ENCODE results near the gene STS. TPM values are rescaled to one million over a fixed set of nuclear protein-coding genes. Genes with fewer than 3 reads are reported as not detected.

The STS gene
- total and polyA plus RNA-seq, 2 of the 4 experiments (the other 2 are of a cell fraction) = 2.6 to 3.4 TPM

GRCh38 chrX:7116081-7116480 lies 31.4 kb upstream of the STS start:
- no peak overlapping the region for H2BK120ac ChIP-seq (ENCODE audit: low read depth, low read length)
- H3K9me3 ChIP-seq (ENCODE audit: control insufficient read depth, insufficient read depth, low read length) = no peaks in the 10 kb centered on the region
- intact Hi-C loops (cut with micrococcal nuclease) (no loop called here), in situ Hi-C loops (cut with MboI; ENCODE audit: low sequenced_read_pairs) (no loop called here), dilution Hi-C loops (cut with HindIII; ENCODE audit: low sequenced_read_pairs, unreplicated experiment) (no loop called here)
- H3K4me2 ChIP-seq (ENCODE audit: low read depth, low read length) = no peak overlapping the region
- H3K14ac ChIP-seq (replicated peaks; ENCODE audit: low read depth, low read length) = no peak overlapping the region
- no peak overlapping the region for H3K4me3 ChIP-seq (ENCODE audit: insufficient read depth, low read depth, low read length)
- POLR2A ChIA-PET (ENCODE audit: unreplicated experiment) = no interaction called here
- H3K27me3 ChIP-seq (ENCODE audit: control insufficient read depth, insufficient read depth, low read length) = no peaks in the 10 kb centered on the region
- H2AK5ac ChIP-seq (ENCODE audit: low read depth, low read length) = no peak overlapping the region
- BruUV-seq (replicated peaks) = no TSS peak
- no peak overlapping the region for H4K8ac ChIP-seq (ENCODE audit: low read depth in 2 of 2, low read length in 2 of 2)
- no peak for TF ChIP-seq MXI1 (IDR thresholded peaks at IDR 0.05; ENCODE audit: borderline replicate concordance, low read depth, low read length)
- TF ChIP-seq CEBPB (IDR thresholded peaks at IDR 0.05; ENCODE audit: low read depth, low read length) = no peak
- H4K91ac ChIP-seq (ENCODE audit: insufficient read depth, low read depth, low read length) = no peak overlapping the region
- ATAC-seq (ENCODE audit: low read depth) (no peak), DNase-seq (no peak)
- H3K56ac ChIP-seq (ENCODE audit: extremely low read depth, insufficient read depth, low read length) = no peak overlapping the region
- peaks cover 34 to 38% of the 10 kb centered on the region in 2 experiments for H3K79me1 ChIP-seq (ENCODE audit: low read depth in 1 of 2, low read length in 2 of 2)
- no peak overlapping the region for H4K5ac ChIP-seq (ENCODE audit: low read depth, low read length)
- no peak overlapping the region for H2AFZ ChIP-seq (replicated peaks; ENCODE audit: low read length, poor library complexity)
- H3K36me3 ChIP-seq (ENCODE audit: control insufficient read depth, insufficient read depth, low read length) = no peaks in the 10 kb centered on the region
- no peak overlapping the region for H3K4ac ChIP-seq (ENCODE audit: low read depth, low read length)
- no peak overlapping the region for H3K9ac ChIP-seq (ENCODE audit: low read depth, low read length)
- H3K27ac ChIP-seq (ENCODE audit: insufficient read depth, low read length) = no peak overlapping the region
- H2BK5ac ChIP-seq (ENCODE audit: low read depth, low read length, poor library complexity, severe bottlenecking) = no peak overlapping the region
- peaks cover 15% of the 10 kb centered on the region; the same call in 1 of the 2 replicates for H4K20me1 ChIP-seq (ENCODE audit: insufficient read depth, low read length)
- H2BK15ac ChIP-seq (ENCODE audit: low read depth, low read length) = no peak overlapping the region
- H3K4me1 ChIP-seq (ENCODE audit: control insufficient read depth, insufficient read depth, low read length) = peaks cover 4% of the 10 kb centered on the region; the same call in 1 of the 2 replicates
- H3K18ac ChIP-seq (ENCODE audit: low read depth, low read length) = no peak overlapping the region
- CTCF ChIA-PET = no interaction called here
- no peak overlapping the region for H2AK9ac ChIP-seq (replicated peaks; ENCODE audit: low read depth, low read length, poor library complexity)
- peaks cover 2% of the 10 kb centered on the region; the same call in 1 of the 2 replicates for H3K9me1 ChIP-seq (ENCODE audit: insufficient read depth, low read length)
- H2BK20ac ChIP-seq (ENCODE audit: low read depth, low read length) = no peak overlapping the region
- WGBS, 2 experiments (ENCODE audit: extremely low coverage in 2 of 2, insufficient read length in 1 of 2) = no CpG with 5 or more reads among the region's 3 CpGs
- no peak overlapping the region for H3K23ac ChIP-seq (ENCODE audit: low read depth, low read length)

Data from IMR-90 (cell line).